B cell (primary cell): ENCODE data around the gene DDRGK1. TPM values are rescaled to one million over a fixed set of nuclear protein-coding genes. Genes with fewer than 3 reads are reported as not detected.

ENCODE experiments used
- ATAC-seq: fragments of 200-7000 bp; cut with Tn5 transposase; one replicate; pipeline ENCODE4 v1.10.0; 2021; ENCODE audit warnings: low read depth, mild to moderate bottlenecking, moderate number of reproducible peaks, moderate library complexity
- CTCF ChIA-PET: fragments of 350-600 bp; sonication (Branson Sonifier 250); formaldehyde crosslinking; loops from one replicate; lab custom pipeline; 2021; ENCODE audit warnings: antibody characterized with exemption, inconsistent platforms; lab: Charles Lee
- POLR2A ChIA-PET: fragments of 350-600 bp; sonication (Branson Sonifier 250); formaldehyde crosslinking; loops from one replicate; lab custom pipeline; 2021; ENCODE audit warnings: antibody characterized with exemption; lab: Charles Lee
- DNase-seq: peaks from one replicate; pipeline ENCODE4 v3.0.0; 2013
- H2AFZ ChIP-seq: 2 replicates; pipeline ENCODE4 v1.6.1; 2012; ENCODE audit warnings: mild to moderate bottlenecking, low read depth, low read length; ENCODE audit not compliant: insufficient read depth, poor library complexity, severe bottlenecking
- H3K27ac ChIP-seq, 2 donors: 1 replicate in 1 of 2; 2 replicates in 1 of 2; pipeline ENCODE4 v1.5.1; 2012 to 2013; ENCODE audit warnings: low read length in 2 of 2, mild to moderate bottlenecking in 2 of 2, moderate library complexity in 1 of 2
- H3K27me3 ChIP-seq, 4 experiments: fragments of 200-600 bp in 1 of 4; sonication (generic) in 1 of 4; replicated peaks in 1 of 4; 1 replicate in 2 of 4; 2 replicates in 2 of 4; pipeline versions ENCODE4 v1.6.1 to v1.7.0; 2013 to 2016; ENCODE audit warnings: low read length in 3 of 4, mild to moderate bottlenecking in 2 of 4, mixed read lengths in 1 of 4, moderate library complexity in 1 of 4; ENCODE audit not compliant: insufficient read depth in 4 of 4, control insufficient read depth in 3 of 4; ENCODE audit errors: control extremely low read depth in 1 of 4
- H3K36me3 ChIP-seq, 2 experiments: replicated peaks in 1 of 2; 1 replicate in 1 of 2; 2 replicates in 1 of 2; pipeline versions ENCODE4 v1.6.1 to v1.7.1; 2013; ENCODE audit warnings: low read length in 1 of 2; ENCODE audit not compliant: insufficient read depth in 2 of 2, control insufficient read depth in 1 of 2; ENCODE audit errors: control extremely low read depth in 1 of 2, extremely low read depth in 1 of 2
- H3K4me1 ChIP-seq, 2 donors: fragments of 200-600 bp in 1 of 2; sonication (generic) in 1 of 2; 1 replicate in 1 of 2; 2 replicates in 1 of 2; pipeline versions ENCODE4 v1.5.1 to v1.6.1; 2013 to 2017; ENCODE audit warnings: low read length in 2 of 2; ENCODE audit not compliant: control insufficient read depth in 2 of 2, insufficient read depth in 2 of 2
- H3K4me2 ChIP-seq: replicated peaks from 2 replicates; pipeline ENCODE3; 2012; ENCODE audit warnings: mild to moderate bottlenecking, low read depth, low read length; ENCODE audit not compliant: poor library complexity, severe bottlenecking
- H3K4me3 ChIP-seq, 5 experiments: fragments of 200-600 bp in 1 of 5; sonication (generic) in 1 of 5; 1 replicate in 3 of 5; 2 replicates in 2 of 5; pipeline versions ENCODE4 v1.5.1 to v1.7.0; 2011 to 2016; ENCODE audit warnings: low read length in 4 of 5, mild to moderate bottlenecking in 4 of 5, low read depth in 2 of 5, control low read depth in 1 of 5, moderate library complexity in 1 of 5; ENCODE audit not compliant: insufficient read depth in 1 of 5; ENCODE audit errors: control extremely low read depth in 1 of 5, extremely low read depth in 1 of 5
- H3K79me2 ChIP-seq: fragments of 200-600 bp; sonication (generic); one replicate; pipeline ENCODE4 v1.6.0; 2016; ENCODE audit warnings: low read length; ENCODE audit not compliant: control insufficient read depth, insufficient read depth
- H3K9ac ChIP-seq: fragments of 200-600 bp; sonication (generic); 2 replicates; pipeline ENCODE4 v1.6.1; 2017; ENCODE audit warnings: mild to moderate bottlenecking, low read length, moderate library complexity
- H3K9me3 ChIP-seq, 3 donors: one replicate each; pipeline versions ENCODE4 v1.6.1 to v1.7.1; 2013; ENCODE audit warnings: low read length in 2 of 3; ENCODE audit not compliant: control insufficient read depth in 2 of 3, insufficient read depth in 1 of 3; ENCODE audit errors: control extremely low read depth in 1 of 3
- H4K20me1 ChIP-seq: 2 replicates; pipeline ENCODE4 v1.6.0; 2012; ENCODE audit warnings: mild to moderate bottlenecking, low read length; ENCODE audit not compliant: insufficient read depth, control insufficient read depth, poor library complexity, severe bottlenecking
- H3K27ac Mint-ChIP-seq: one replicate; pipeline ENCODE4 v1.8.0; 2021; ENCODE audit warnings: mixed read lengths
- H3K27me3 Mint-ChIP-seq: one replicate; pipeline ENCODE4 v1.8.0; 2021; ENCODE audit warnings: mixed read lengths
- H3K4me1 Mint-ChIP-seq: one replicate; pipeline ENCODE4 v1.8.0; 2021; ENCODE audit warnings: mixed read lengths
- H3K4me3 Mint-ChIP-seq: one replicate; pipeline ENCODE4 v1.8.0; 2021; ENCODE audit warnings: mixed read lengths
- H3K9me3 Mint-ChIP-seq: one replicate; pipeline ENCODE4 v1.8.0; 2022; ENCODE audit warnings: mixed read lengths; ENCODE audit not compliant: insufficient read depth
- CTCF ChIP-seq: fragments of 200-600 bp; IDR thresholded peaks from one replicate; pipeline ENCODE4 v1.8.0; 2022; ENCODE audit warnings: antibody characterized with exemption, mild to moderate bottlenecking
- EZH2 ChIP-seq: IDR thresholded peaks from 2 replicates; pipeline ENCODE4 v1.6.1; 2012; ENCODE audit warnings: borderline replicate concordance, low read depth, mild to moderate bottlenecking, moderate library complexity, low read length; ENCODE audit not compliant: insufficient read depth, poor library complexity, severe bottlenecking
- WGBS: methylation state at CpG from one replicate; pipeline ENCODE4 v1.1.5; 2013; ENCODE audit warnings: missing lambda C conversion rate; ENCODE audit not compliant: insufficient coverage; 5-methylcytosine and 5-hydroxymethylcytosine counted together
- intact Hi-C: fragments of 100-400 bp; cut with micrococcal nuclease; formaldehyde crosslinking; loops from one replicate; pipeline ENCODE4 v1.10.0; 2022
- polyA plus RNA-seq: library from polyadenylated mRNA; depleted of rRNA; stranded (reverse); fragments of >200 nt; gene quantifications from 2 replicates; pipeline ENCODE4 v1.2.3, GENCODE V29; 2012
- total RNA-seq, 2 donors: library from RNA; stranded (reverse); fragments of 120-200 nt in 1 of 2; gene quantifications; 1 replicate in 1 of 2; 2 replicates in 1 of 2; pipeline versions ENCODE4 v1.2.3 to v1.2.4, GENCODE V29; 2013 to 2022

DDRGK1 gene
- total and polyA plus RNA-seq, 2 donors (not counting 1 experiment from before 2014, with no cell fraction given), result 35.6 to 51.9 TPM

DNA sequence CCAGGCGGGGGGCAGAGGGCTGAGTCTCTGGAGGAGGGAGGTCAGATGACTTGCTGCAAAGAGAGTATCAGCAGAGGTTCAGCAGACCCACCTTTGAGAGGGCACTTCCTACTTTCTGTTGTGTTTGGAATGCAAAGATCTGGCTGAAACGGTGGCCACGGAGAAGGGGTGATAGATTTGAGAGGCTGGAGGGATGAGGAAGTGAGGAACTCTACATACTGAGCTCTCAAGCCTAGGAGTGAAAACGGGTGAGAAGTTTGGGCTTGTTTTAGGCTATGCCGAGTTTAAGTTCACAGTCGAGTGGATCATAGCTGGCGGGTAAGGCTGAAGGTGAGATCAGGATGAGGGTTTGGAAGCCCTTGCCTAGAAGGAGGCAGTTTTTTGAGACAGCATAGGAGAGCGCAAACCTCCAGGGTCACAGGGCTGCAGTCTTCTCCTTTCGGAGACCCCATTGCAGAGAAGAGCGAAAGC, 4.3 kb upstream of the DDRGK1 start:
- H3K4me3 Mint-ChIP-seq, result peak overlapping the region; percentile 88
- ChIA-PET CTCF (interaction anchor here (0.6 to 1.5 kb wide), 3 partner anchors 10 to 155 kb away, joined by 3 read pairs; no protein-coding TSS in a partner anchor), POLR2A (interaction anchor here (0.6 to 2.8 kb wide), 3 partner anchors 15 to 457 kb away, joined by 5 to 9 read pairs (median 5); no protein-coding TSS in a partner anchor)
- Histone ChIP-seq H3K27me3 (no peaks in the 10 kb centered on the region), H3K4me3 (peak overlapping the region; percentile 62 to 99 (median 87)), H3K4me1 (peaks cover 14 to 19% of the 10 kb centered on the region in 2 donors), H3K9ac (peak overlapping the region; percentile 83), H3K36me3 (peaks cover 0 to 7% of the 10 kb centered on the region in 2 experiments), H3K4me2 (peak overlapping the region; percentile 91), H2AFZ (peak overlapping the region; percentile 95), H3K27ac (peak overlapping the region; percentile 77 to 91), H3K9me3 (no peaks in the 10 kb centered on the region), H4K20me1 (peaks cover 7% of the 10 kb centered on the region), H3K79me2 (peaks cover 49% of the 10 kb centered on the region)
- WGBS, result under 1% methylated on average over 9 of the region's 10 CpGs
- H3K4me1 Mint-ChIP-seq, result peaks cover 25% of the 10 kb centered on the region
- H3K27ac Mint-ChIP-seq, result peak overlapping the region; percentile 88
- no peaks in the 10 kb centered on the region for H3K27me3 Mint-ChIP-seq
- DNase-seq, result peak; percentile 57
- TF ChIP-seq EZH2, result no peak
- TF ChIP-seq CTCF, result no peak
- no peaks in the 10 kb centered on the region for H3K9me3 Mint-ChIP-seq
- no peak for ATAC-seq
- intact Hi-C loops, result loop anchor here (2.0 kb wide), 2 partner anchors 14 to 200 kb away; no protein-coding TSS in a partner anchor
